SK-N-SH treated with all-trans-retinoic acid at 6 μM for 48 hours (cell line): Measurements from ENCODE around the gene SUFU.

Experiments used
- ATAC-seq: fragments of 200-7000 bp; cut with Tn5 transposase; 3 replicates; pipeline ENCODE4 v1.9.1; 2020; ENCODE audit warnings: mild to moderate bottlenecking, moderate library complexity
- ARNTL ChIP-seq: fragments of 450-650 bp; formaldehyde crosslinking; IDR thresholded peaks from 2 replicates; pipeline ENCODE4 v1.5.0; 2020; ENCODE audit warnings: low read depth, mild to moderate bottlenecking, moderate library complexity, borderline replicate concordance
- BACH2 ChIP-seq: fragments of 250-450 bp; sonication (Bioruptor Pico); IDR thresholded peaks from 2 replicates; pipeline ENCODE4 v1.9.0; 2021; ENCODE audit warnings: mild to moderate bottlenecking, borderline replicate concordance
- CREB5 ChIP-seq: fragments of 250-450 bp; sonication (Bioruptor Pico); IDR thresholded peaks from 2 replicates; pipeline ENCODE4 v1.5.1; 2020; ENCODE audit warnings: low read depth, mild to moderate bottlenecking, moderate library complexity
- CSDC2 ChIP-seq: fragments of 250-450 bp; sonication (Bioruptor Pico); IDR thresholded peaks from 2 replicates; pipeline ENCODE4 v1.5.0; 2020; ENCODE audit warnings: mild to moderate bottlenecking, moderate library complexity
- ESRRG ChIP-seq: fragments of 250-450 bp; sonication (Bioruptor Pico); IDR thresholded peaks from 2 replicates; pipeline ENCODE4 v1.6.1; 2021; ENCODE audit warnings: mild to moderate bottlenecking
- GLIS3 ChIP-seq: fragments of 250-450 bp; sonication (Bioruptor Pico); IDR thresholded peaks from 2 replicates; pipeline ENCODE4 v1.5.0; 2020; ENCODE audit warnings: mild to moderate bottlenecking, moderate library complexity
- ISL1 ChIP-seq: fragments of 250-450 bp; sonication (Bioruptor Pico); IDR thresholded peaks from 2 replicates; pipeline ENCODE4 v2.1.2; 2022; ENCODE audit warnings: mild to moderate bottlenecking, moderate library complexity
- OSR1 ChIP-seq: fragments of 250-450 bp; sonication (Bioruptor Pico); IDR thresholded peaks from 2 replicates; pipeline ENCODE4 v1.8.0; 2022; ENCODE audit warnings: moderate library complexity, mild to moderate bottlenecking, inconsistent platforms
- PPARA ChIP-seq: fragments of 250-450 bp; sonication (Bioruptor Pico); IDR thresholded peaks from 2 replicates; pipeline ENCODE4 v1.5.0; 2020; ENCODE audit warnings: mild to moderate bottlenecking, borderline replicate concordance
- RARB ChIP-seq: fragments of 250-450 bp; sonication (Bioruptor Pico); IDR thresholded peaks from 2 replicates; pipeline ENCODE4 v1.8.0; 2021; ENCODE audit warnings: mild to moderate bottlenecking, moderate library complexity
- SNAI2 ChIP-seq: fragments of 250-450 bp; sonication (Bioruptor Pico); IDR thresholded peaks from 2 replicates; pipeline ENCODE4 v1.5.0; 2020; ENCODE audit warnings: mild to moderate bottlenecking, moderate library complexity
- TCF4 ChIP-seq: fragments of 250-450 bp; sonication (Bioruptor Pico); IDR thresholded peaks from 2 replicates; pipeline ENCODE4 v1.8.0; 2021; ENCODE audit warnings: mild to moderate bottlenecking, moderate library complexity, borderline replicate concordance
- TOX ChIP-seq: fragments of 250-450 bp; sonication (Bioruptor Pico); IDR thresholded peaks from 2 replicates; pipeline ENCODE4 v1.8.0; 2021; ENCODE audit warnings: mild to moderate bottlenecking, moderate library complexity, borderline replicate concordance
- TSHZ2 ChIP-seq: fragments of 250-450 bp; sonication (Bioruptor Pico); IDR thresholded peaks from 2 replicates; pipeline ENCODE4 v1.5.0; 2020; ENCODE audit warnings: mild to moderate bottlenecking, moderate library complexity
- ZC3H10 ChIP-seq: fragments of 250-450 bp; sonication (Bioruptor Pico); IDR thresholded peaks from 2 replicates; pipeline ENCODE4 v1.5.1; 2021; ENCODE audit warnings: mild to moderate bottlenecking, moderate library complexity
- ZFP3 ChIP-seq: fragments of 250-450 bp; sonication (Bioruptor Pico); IDR thresholded peaks from 2 replicates; pipeline ENCODE4 v1.5.0; 2020; ENCODE audit warnings: mild to moderate bottlenecking, moderate library complexity
- ZFP30 ChIP-seq: fragments of 450-650 bp; formaldehyde crosslinking; IDR thresholded peaks from 2 replicates; pipeline ENCODE4 v1.5.0; 2022; ENCODE audit warnings: mild to moderate bottlenecking, moderate library complexity
- ZNF565 ChIP-seq: fragments of 450-650 bp; formaldehyde crosslinking; conservative IDR thresholded peaks from 2 replicates; pipeline ENCODE4 v1.5.0; 2020; ENCODE audit warnings: low read depth, mild to moderate bottlenecking, moderate library complexity
- ZNF70 ChIP-seq: fragments of 450-650 bp; formaldehyde crosslinking; IDR thresholded peaks from 2 replicates; pipeline ENCODE4 v1.5.0; 2020; ENCODE audit warnings: mild to moderate bottlenecking, moderate library complexity
- ZNF8 ChIP-seq: fragments of 450-650 bp; formaldehyde crosslinking; IDR thresholded peaks from 2 replicates; pipeline ENCODE4 v1.5.0; 2020; ENCODE audit warnings: mild to moderate bottlenecking, moderate library complexity
- TF ChIP-seq, protein P1 (sequence below): fragments of 250-450 bp; sonication (Bioruptor Pico); IDR thresholded peaks from 2 replicates; pipeline ENCODE4 v1.8.0; 2020; ENCODE audit warnings: mild to moderate bottlenecking, moderate library complexity, borderline replicate concordance
- TF ChIP-seq, protein P2 (sequence below): fragments of 250-450 bp; sonication (Bioruptor Pico); IDR thresholded peaks from 2 replicates; pipeline ENCODE4 v1.8.0; 2021; ENCODE audit warnings: low read depth, mild to moderate bottlenecking, moderate library complexity, borderline replicate concordance

Gene SUFU

GRCh38 chr10:102578782-102579181 lies 75.0 kb downstream of the SUFU start:
- ATAC-seq = no peak
- TF ChIP-seq ISL1 (no peak), TCF4 (CRISPR knock-in tag) (no peak), GLIS3 (CRISPR knock-in tag) (no peak)

- TF ChIP-seq ISL1 (no peak), ESRRG (no peak), GLIS3 (CRISPR knock-in tag) (no peak), SNAI2 (no peak), TSHZ2 (CRISPR knock-in tag) (no peak), PPARA (CRISPR knock-in tag) (no peak), ZNF70 (no peak), TCF4 (CRISPR knock-in tag) (no peak), CREB5 (CRISPR knock-in tag) (no peak), ZFP3 (no peak), ZNF565 (CRISPR knock-in tag) (no peak), ZC3H10 (CRISPR knock-in tag) (no peak), TOX (CRISPR knock-in tag) (no peak), OSR1 (CRISPR knock-in tag) (no peak)
- TF ChIP-seq, protein P1, sequence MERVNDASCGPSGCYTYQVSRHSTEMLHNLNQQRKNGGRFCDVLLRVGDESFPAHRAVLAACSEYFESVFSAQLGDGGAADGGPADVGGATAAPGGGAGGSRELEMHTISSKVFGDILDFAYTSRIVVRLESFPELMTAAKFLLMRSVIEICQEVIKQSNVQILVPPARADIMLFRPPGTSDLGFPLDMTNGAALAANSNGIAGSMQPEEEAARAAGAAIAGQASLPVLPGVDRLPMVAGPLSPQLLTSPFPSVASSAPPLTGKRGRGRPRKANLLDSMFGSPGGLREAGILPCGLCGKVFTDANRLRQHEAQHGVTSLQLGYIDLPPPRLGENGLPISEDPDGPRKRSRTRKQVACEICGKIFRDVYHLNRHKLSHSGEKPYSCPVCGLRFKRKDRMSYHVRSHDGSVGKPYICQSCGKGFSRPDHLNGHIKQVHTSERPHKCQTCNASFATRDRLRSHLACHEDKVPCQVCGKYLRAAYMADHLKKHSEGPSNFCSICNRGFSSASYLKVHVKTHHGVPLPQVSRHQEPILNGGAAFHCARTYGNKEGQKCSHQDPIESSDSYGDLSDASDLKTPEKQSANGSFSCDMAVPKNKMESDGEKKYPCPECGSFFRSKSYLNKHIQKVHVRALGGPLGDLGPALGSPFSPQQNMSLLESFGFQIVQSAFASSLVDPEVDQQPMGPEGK (CRISPR knock-in tag) = no peak
- TF ChIP-seq, protein P2, sequence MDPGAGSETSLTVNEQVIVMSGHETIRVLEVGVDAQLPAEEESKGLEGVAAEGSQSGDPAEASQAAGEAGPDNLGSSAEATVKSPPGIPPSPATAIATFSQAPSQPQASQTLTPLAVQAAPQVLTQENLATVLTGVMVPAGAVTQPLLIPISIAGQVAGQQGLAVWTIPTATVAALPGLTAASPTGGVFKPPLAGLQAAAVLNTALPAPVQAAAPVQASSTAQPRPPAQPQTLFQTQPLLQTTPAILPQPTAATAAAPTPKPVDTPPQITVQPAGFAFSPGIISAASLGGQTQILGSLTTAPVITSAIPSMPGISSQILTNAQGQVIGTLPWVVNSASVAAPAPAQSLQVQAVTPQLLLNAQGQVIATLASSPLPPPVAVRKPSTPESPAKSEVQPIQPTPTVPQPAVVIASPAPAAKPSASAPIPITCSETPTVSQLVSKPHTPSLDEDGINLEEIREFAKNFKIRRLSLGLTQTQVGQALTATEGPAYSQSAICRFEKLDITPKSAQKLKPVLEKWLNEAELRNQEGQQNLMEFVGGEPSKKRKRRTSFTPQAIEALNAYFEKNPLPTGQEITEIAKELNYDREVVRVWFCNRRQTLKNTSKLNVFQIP (CRISPR knock-in tag) = no peak
- ATAC-seq = no peak
Observed at GRCh38 chr10:102579328-102579727, 75.6 kb downstream of the SUFU start.

DNA sequence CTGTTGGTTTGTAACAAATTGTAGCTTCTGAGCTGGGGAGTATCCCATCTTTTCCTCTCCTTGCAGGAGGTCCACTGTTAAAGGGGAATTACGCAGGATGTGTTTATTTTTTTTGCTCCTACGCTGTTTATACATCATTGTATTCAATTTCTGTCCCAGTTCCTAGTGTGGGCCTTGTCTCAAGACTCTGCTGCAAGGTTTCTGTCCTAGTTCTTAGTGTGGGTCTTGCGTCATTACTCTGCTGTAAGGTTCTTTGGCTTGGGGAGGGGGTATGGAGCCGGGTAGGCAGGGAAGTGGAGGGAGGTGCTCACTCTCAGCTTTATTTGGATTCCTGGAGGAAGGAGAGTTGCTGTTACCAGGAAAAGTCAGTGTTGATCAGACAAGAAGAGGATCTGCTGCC lies 76.5 kb downstream of the SUFU start:
- no peak for ATAC-seq
- TF ChIP-seq ZNF8 (CRISPR knock-in tag) = no peak
- TF ChIP-seq TOX (CRISPR knock-in tag) = no peak
- no peak for TF ChIP-seq ZNF565 (CRISPR knock-in tag)
- TF ChIP-seq CSDC2 (CRISPR knock-in tag) = no peak
- TF ChIP-seq ZFP30 = no peak
- no peak for TF ChIP-seq ISL1
- no peak for TF ChIP-seq CREB5 (CRISPR knock-in tag)
- no peak for TF ChIP-seq ARNTL (CRISPR knock-in tag)
- TF ChIP-seq GLIS3 (CRISPR knock-in tag) = no peak
- TF ChIP-seq, protein P1 (CRISPR knock-in tag) = no peak
- TF ChIP-seq ESRRG = no peak
- no peak for TF ChIP-seq PPARA (CRISPR knock-in tag)
- TF ChIP-seq TCF4 (CRISPR knock-in tag) = no peak
- TF ChIP-seq BACH2 (CRISPR knock-in tag) = no peak
- no peak for TF ChIP-seq RARB (CRISPR knock-in tag)
- TF ChIP-seq, protein P2 (CRISPR knock-in tag) = no peak
